ENCODE measurements around the gene COL23A1.

DNA sequence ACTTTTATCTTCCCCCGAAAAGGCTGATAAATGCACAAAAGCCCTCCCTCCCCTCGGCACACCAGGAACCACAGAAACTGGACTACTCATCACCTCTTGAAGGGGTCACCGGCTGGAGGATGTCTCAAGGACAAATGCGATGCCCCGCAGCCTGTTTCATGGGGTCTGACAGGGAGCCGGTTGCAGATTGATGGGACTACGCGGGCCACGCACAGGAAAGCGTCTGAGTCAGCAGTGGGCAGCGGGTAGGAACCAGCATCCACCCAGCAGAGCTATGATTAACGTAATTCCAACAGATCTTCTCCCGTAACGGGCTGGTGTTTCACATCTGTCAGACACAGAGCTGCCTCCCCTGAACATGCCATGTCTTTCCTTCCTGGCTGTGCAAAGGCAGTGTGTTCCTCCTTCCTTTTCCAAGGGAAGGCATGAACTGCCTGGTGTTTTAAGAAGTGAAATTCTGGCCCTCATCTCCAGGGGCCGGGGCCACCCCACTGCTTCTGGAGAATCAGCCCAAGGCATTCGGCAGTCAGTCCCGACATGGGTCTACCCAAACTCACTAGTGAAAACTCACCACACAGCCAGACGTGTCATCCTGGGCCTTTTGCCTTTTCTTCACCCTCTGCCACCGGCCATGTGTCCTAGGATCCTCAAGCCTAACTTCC lies 213.1 kb downstream of the COL23A1 start:
- no peak for TF ChIP-seq POLR2A (IDR thresholded peaks at IDR 0.05)
- no peak for TF ChIP-seq CTCF (IDR thresholded peaks at IDR 0.05)

All from lower leg skin (tissue), 3 donors.